Measurements from ENCODE around the gene IRF1.
A peak's percentile ranks its signal among the peaks of the same experiment; 100 is the strongest.

Gene IRF1

DNA sequence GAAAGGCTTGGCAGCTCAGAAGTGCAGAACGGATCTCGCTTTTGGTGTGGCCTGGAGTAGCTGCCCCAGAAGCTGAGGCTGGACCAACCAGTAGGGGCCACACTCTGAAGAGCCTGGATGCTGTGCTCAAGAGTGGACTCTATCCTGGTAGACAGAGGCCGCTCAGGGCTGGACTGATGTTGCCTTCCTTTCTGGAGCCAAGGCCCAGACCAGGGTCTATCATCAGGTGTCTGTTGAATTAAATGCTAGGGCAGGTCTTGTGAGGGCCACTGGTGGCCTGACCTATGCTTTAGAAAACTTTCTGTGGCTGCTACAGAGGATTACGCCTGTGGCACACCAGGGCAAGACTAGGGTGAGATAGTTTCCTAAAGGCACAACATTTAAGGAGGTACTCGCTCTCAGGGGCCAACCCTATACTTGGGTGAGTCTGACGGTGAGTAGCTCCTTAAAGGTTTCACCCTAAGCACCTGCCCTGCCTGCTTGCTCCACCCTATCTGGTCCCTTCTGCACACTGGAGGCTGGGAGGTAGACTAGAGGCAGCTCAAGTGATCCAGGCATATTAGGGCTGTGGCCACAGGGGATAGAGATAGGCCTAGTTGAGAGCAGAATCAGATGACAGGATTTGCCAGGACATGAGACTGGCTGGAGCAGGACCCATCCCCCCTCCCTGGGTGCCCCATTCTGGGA is 9.8 kb upstream of the IRF1 start:
- DNase-seq: no peak

- no peak for DNase-seq
Measured at GRCh38 chr5:132499440-132500243, 9.1 kb upstream of the IRF1 start.

- no peak for DNase-seq
Measured at GRCh38 chr5:132498686-132499271, 8.2 kb upstream of the IRF1 start.

DNA sequence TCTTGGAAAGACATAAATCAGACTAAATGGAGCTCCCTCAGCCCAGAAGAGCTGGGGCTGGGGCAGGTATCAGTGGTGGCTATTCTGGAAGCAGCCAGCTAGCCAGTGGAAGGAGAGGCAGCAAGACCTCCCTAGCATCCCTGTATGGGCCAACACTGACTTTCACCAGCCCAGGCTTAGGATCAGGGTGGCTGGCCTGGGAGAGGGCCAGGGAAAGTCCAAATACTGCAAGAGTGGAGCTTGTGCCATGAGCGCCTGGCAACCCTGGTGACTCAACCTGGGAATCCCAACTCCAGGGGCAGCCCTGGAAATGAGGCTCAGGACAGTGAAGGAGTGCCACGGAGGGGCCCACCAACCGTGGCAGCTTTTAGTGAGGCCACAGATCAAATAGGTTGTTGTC is 7.6 kb upstream of the IRF1 start:
- no peak for DNase-seq

- DNase-seq: no peak
Measured at GRCh38 chr5:132497488-132497997, 7.0 kb upstream of the IRF1 start.

GRCh38 chr5:132496631-132497487 is 6.3 kb upstream of the IRF1 start:
- DNase-seq: no peak

DNA sequence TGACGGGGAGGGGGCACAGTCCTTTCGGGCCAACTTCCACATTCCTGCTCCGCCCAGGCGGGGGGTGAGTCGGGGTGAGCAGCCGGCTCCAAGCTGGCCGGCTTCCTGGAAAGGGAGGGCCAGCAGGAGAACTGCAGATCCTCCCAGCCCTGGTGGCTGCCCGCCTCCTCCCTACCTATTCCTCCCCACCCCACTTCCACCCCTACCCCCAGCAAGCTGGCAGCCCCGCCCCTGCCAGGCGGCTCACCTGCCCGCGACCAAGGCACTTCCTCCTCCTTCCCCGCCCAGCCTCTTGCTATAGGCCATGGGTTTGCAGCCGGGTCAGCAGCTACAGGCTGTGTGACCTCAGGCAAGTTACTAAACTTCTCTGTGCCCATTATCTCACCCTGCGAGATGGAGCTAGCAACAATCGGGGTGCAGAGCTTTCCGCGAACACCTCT is 5.6 kb upstream of the IRF1 start:
- DNase-seq: no peak

DNA sequence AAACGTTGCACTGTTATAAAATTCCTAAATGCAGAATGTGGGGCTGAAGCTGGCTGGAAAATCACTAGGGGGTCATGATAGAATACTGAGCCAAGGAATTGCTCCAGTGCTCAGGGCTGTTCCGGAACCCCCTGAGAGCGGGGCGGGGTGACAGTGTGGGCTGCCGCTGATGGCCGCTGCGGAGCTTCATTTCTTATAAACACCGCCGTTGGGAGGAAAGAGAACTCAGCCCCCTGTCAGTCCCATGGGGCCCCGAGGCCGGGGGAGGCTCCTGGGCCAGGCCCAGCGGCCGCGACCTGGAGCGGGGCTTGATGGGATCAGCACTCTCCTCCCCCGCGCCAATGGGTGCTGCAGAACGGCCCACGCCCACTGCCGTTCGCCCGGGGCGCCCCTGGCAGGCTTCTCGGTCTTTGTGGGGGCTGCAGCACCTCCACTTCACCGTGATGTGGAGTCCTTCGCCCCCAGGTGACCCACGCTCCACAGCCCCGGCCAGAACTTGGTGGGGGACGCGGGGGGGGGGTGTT is 5.2 kb upstream of the IRF1 start:
- peak; percentile 37 for DNase-seq

DNA sequence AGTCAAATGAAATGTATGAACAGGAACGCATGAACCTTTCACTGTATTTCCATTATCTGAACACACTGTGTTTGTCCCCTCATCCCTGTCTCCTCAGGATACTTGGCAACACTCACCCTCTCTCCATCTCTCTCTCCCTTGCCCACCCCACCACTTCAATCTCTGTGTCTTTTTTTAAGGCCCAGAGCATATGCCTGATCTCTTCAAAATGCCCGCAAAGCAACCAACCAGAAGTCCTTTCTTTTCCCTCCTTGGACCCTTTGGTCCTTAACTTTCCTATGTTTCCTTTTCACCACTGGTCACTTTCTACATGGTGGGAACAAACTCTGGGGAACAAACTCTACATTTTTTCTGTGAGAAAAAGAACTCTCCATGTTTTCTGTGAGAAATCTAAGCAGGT is 3.2 kb upstream of the IRF1 start:
- DNase-seq: no peak

DNA sequence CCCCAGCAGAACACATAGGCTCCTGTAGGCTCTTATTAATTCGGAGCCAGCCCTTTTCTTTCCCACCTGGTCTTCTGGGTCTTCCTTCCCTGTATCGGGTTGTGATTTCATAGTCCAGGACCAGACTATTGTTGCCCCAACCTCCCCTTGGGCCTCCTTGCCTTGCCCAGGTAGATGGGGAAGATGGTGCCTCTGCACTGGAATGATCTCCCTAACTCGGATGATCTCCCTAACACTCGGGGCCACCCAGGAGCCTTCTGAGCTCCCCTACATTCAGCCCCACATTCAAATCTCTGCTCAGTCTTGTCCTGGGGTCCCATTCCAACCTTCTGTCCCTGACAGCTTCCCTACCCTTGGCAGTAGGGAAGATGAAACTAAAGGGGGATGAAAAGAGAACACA is 2.7 kb upstream of the IRF1 start:
- DNase-seq: no peak

DNA sequence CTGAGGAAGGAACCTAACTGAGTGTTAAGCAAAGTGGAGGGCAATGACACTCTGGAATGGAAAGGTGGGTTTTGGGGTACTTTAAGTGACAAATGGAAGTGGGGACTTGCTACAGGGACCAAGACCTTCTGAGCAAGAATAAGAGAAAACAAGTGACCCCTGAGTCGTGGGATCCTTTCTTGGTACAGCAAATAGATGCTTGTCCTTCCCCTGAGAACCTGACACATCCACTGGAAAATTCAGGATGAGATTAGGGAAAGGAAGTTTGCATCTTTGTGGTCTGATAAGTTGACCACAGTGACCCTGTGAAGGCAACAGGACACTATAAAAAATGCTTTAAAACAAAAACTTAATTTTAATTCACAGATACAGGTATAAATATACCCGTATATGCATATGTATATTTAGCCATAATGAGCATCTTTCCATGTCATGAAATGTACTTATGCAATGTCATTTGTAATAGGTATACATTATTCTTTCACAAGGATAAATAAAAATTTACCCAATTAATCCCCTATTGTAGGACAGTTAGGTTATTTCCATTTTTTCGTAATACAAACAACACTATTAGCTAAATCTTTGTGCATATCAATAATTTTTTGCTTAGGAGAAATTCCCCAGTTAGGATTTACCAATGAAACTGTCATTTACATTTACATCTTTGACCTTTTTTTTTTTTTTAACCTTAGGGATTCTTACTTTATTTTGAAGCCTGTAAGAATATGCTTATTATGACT is 2.0 kb upstream of the IRF1 start:
- no peak for DNase-seq

GRCh38 chr5:132491368-132492364 is 1.1 kb upstream of the IRF1 start:
- no peak for DNase-seq

- DNase-seq: no peak
Measured at GRCh38 chr5:132489871-132490483, 596 bp downstream of the IRF1 start.

DNA sequence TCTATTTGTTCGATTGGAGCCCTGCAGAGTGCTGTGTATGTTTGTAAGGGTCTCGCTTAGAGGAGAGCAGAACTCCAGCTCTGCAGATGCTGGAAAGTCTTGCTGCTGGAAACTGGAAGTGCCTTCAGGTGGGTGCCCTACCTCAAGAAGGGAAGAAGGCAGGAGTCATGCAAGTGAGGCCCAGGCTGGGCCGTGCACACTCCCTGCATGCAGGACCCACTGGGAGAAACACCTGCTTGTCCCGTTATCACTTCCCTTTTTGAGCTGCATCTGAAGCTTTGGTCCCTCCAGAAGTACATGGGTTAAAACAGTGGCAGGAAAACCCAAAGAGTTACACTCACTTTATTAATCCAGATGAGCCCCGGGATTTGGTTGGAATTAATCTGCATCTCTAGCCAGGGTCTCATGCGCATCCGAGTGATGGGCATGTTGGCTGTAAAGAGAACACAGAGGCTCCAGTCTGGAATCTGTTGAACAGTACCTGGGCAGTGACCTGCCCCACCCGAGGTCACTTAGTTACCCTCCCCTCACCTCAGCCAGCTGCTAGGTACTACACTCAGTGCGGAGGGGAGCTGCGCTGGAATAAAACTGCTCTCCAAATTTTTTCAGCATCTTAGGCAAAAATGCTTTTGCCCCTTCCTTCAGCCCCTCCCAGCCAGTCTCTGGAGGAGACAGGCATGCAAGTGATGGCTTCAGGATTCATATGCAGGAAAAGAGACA is 1.4 kb downstream of the IRF1 start:
- DNase-seq: no peak

DNA sequence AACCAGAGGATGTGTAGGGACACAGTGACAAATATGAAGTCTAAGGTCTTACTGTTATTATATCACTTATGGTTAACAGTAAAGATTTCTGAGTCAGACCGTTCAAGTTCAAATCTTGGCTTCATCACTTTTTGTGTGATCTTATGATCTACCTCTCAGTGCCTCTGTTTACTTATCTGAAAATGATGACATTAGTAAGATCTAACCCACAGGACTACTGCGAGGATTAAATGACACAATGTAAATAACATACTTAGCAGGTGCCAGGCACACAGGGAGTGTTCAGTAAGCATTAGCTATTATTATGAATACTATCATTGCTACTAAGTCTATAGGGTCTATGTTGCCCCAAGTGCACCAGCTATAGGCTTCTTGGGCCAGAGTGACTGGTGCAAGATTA is 2.0 kb downstream of the IRF1 start:
- no peak for DNase-seq

- DNase-seq: no peak
Measured at GRCh38 chr5:132487841-132488555, 2.6 kb downstream of the IRF1 start.

GRCh38 chr5:132487095-132487428 is 3.5 kb downstream of the IRF1 start:
- DNase-seq: no peak

DNA sequence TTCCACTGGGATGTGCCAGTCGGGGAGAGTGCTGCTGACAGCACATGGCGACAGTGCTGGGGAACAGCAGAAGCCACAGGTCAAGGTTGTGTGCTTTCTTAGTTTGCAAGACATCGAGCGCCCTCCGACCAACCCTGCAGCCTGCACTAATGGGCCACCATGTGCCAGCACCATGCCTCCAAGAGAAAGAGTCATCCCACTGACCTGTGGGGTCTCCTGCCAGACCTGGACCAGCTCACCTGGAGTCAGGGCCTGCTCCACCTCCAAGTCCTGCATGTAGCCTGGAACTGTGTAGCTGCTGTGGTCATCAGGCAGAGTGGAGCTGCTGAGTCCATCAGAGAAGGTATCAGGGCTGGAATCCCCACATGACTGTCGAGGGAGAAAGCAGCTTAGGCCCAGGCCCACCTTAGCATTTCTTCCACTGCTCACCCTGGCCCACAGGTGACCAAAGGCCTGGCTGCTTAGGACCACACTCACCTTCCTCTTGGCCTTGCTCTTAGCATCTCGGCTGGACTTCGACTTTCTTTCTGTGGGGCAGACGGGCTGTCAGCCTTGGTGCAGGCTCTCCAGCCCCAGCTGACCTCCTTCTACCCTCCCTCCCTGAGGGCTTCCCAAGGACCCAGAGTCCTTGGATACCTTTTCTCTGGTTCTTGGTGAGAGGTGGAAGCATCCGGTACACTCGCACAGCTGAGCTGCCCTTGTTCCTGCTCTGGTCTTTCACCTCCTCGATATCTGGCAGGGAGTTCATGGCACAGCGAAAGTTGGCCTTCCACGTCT is 4.1 kb downstream of the IRF1 start:
- DNase-seq: no peak
